HG02571 (cell line): ENCODE measurements around the gene PTCHD4.
"Not testable (repeated sequence)": the region's sequence is repeated elsewhere in the genome, so short reads cannot be mapped to it uniquely, and the experiment has no call there.

Experiments
- ATAC-seq: cut with Tn5 transposase; IDR thresholded peaks from one replicate; pipeline ENCODE4 v1.9.1; 2021; ENCODE audit warnings: mild to moderate bottlenecking, moderate library complexity; ENCODE audit not compliant: unreplicated experiment

Gene PTCHD4

GRCh38 chr6:48111143-48111506 lies at the start of gene PTCHD4:
PTCHD4 (minus strand) TSS chr6:48111197; CDS start chr6:48068957, 42,240 bp downstream.
- ATAC-seq, result no peak

GRCh38 chr6:48151142-48151541 lies 40.1 kb upstream of the PTCHD4 start:
- ATAC-seq, result no peak

GRCh38 chr6:48150701-48151100 lies 39.7 kb upstream of the PTCHD4 start:
- ATAC-seq, result no peak

- ATAC-seq, result no peak
Observed at GRCh38 chr6:48147051-48147450, 36.1 kb upstream of the PTCHD4 start.

GRCh38 chr6:48144021-48144420 lies 33.0 kb upstream of the PTCHD4 start:
- no peak for ATAC-seq

- no peak for ATAC-seq
Observed at GRCh38 chr6:48141975-48142374, 31.0 kb upstream of the PTCHD4 start.

- ATAC-seq, result no peak
Observed at GRCh38 chr6:48139818-48140614, 29.0 kb upstream of the PTCHD4 start.

GRCh38 chr6:48136856-48137255 lies 25.9 kb upstream of the PTCHD4 start:
- ATAC-seq, result no peak

GRCh38 chr6:48135323-48136084 lies 24.5 kb upstream of the PTCHD4 start:
- ATAC-seq, result no peak

- no peak for ATAC-seq
Observed at GRCh38 chr6:48134246-48134645, 23.2 kb upstream of the PTCHD4 start.

- no peak for ATAC-seq
Observed at GRCh38 chr6:48123601-48124000, 12.6 kb upstream of the PTCHD4 start.

- not testable (repeated sequence) for ATAC-seq
Observed at GRCh38 chr6:48121983-48122749, 11.2 kb upstream of the PTCHD4 start.

GRCh38 chr6:48116699-48117645 lies 6.0 kb upstream of the PTCHD4 start:
- no peak for ATAC-seq

GRCh38 chr6:48113130-48113529 lies 2.1 kb upstream of the PTCHD4 start:
- ATAC-seq, result no peak

GRCh38 chr6:48111575-48111974 lies 578 bp upstream of the PTCHD4 start:
- no peak for ATAC-seq

GRCh38 chr6:48110436-48111142 lies 408 bp downstream of the PTCHD4 start:
- ATAC-seq, result no peak

GRCh38 chr6:48109944-48110343 lies 1.1 kb downstream of the PTCHD4 start:
- ATAC-seq, result no peak

GRCh38 chr6:48102476-48103195 lies 8.4 kb downstream of the PTCHD4 start:
- not testable (repeated sequence) for ATAC-seq

- no peak for ATAC-seq
Observed at GRCh38 chr6:48101290-48101689, 9.7 kb downstream of the PTCHD4 start.
